ENCODE data around the gene ZNF790. TPM values are rescaled to one million over a fixed set of nuclear protein-coding genes. Genes with fewer than 3 reads are reported as not detected.

The ZNF790 gene
- 7.1 TPM for polyA plus RNA-seq (2013, experiment 1 of 4)
- polyA plus RNA-seq (2013, experiment 2 of 4), result 9.8 TPM
- 5.8 TPM for polyA plus RNA-seq (2013, experiment 3 of 4)
- 6.4 TPM for polyA plus RNA-seq (2013, experiment 4 of 4)

- Histone ChIP-seq H3K4me1 (ENCODE audit: control insufficient read depth, insufficient read depth, low read length) (peaks cover 3% of the 10 kb centered on the region), H3K9me3 (ENCODE audit: control insufficient read depth, low read length) (peaks cover 3% of the 10 kb centered on the region), H3K36me3 (ENCODE audit: control insufficient read depth, insufficient read depth, low read length) (peaks cover 19% of the 10 kb centered on the region), H3K27me3 (ENCODE audit: control insufficient read depth, insufficient read depth, low read length, poor library complexity, severe bottlenecking) (no peaks in the 10 kb centered on the region), H3K27ac (ENCODE audit: insufficient read depth, low read depth, low read length, poor library complexity, severe bottlenecking) (peak within 1 kb of the TSS; percentile 61), H3K4me3 (ENCODE audit: insufficient read depth, low read depth, low read length) (peak within 1 kb of the TSS; percentile 64)
- 1% methylated on average over 56 of the region's 56 CpGs for WGBS, 2 experiments
Measured at GRCh38 chr19:36837906-36838783, at the start of gene ZNF790. Gene ZNF790 (minus strand): TSS chr19:36838387. CDS start chr19:36825619, 12,768 bp downstream.

- 93 to 97% methylated on average over 10 of the region's 10 CpGs for WGBS, 2 experiments
- peaks cover 10% of the 10 kb centered on the region for H3K9me3 ChIP-seq (ENCODE audit: control insufficient read depth, low read length)
- no peak overlapping the region for H3K27ac ChIP-seq (ENCODE audit: insufficient read depth, low read depth, low read length, poor library complexity, severe bottlenecking)
- no peaks in the 10 kb centered on the region for H3K27me3 ChIP-seq (ENCODE audit: control insufficient read depth, insufficient read depth, low read length, poor library complexity, severe bottlenecking)
- H3K36me3 ChIP-seq (ENCODE audit: control insufficient read depth, insufficient read depth, low read length), result peaks cover 20% of the 10 kb centered on the region
- H3K4me3 ChIP-seq (ENCODE audit: insufficient read depth, low read depth, low read length), result no peak overlapping the region
- no peaks in the 10 kb centered on the region for H3K4me1 ChIP-seq (ENCODE audit: control insufficient read depth, insufficient read depth, low read length)
Measured at GRCh38 chr19:36876993-36877938, 39.1 kb upstream of the ZNF790 start.

- Histone ChIP-seq H3K27ac (ENCODE audit: insufficient read depth, low read depth, low read length, poor library complexity, severe bottlenecking) (no peak overlapping the region), H3K4me3 (ENCODE audit: insufficient read depth, low read depth, low read length) (peak overlapping the region; percentile 84), H3K27me3 (ENCODE audit: control insufficient read depth, insufficient read depth, low read length, poor library complexity, severe bottlenecking) (no peaks in the 10 kb centered on the region), H3K36me3 (ENCODE audit: control insufficient read depth, insufficient read depth, low read length) (peaks cover 39% of the 10 kb centered on the region), H3K4me1 (ENCODE audit: control insufficient read depth, insufficient read depth, low read length) (peaks cover 5% of the 10 kb centered on the region), H3K9me3 (ENCODE audit: control insufficient read depth, low read length) (no peaks in the 10 kb centered on the region)
- 89 to 100% methylated on average over 2 to 3 of the region's 3 CpGs for WGBS, 2 experiments
Measured at GRCh38 chr19:36851898-36852297, 13.7 kb upstream of the ZNF790 start.

GRCh38 chr19:36850559-36851442 lies 12.6 kb upstream of the ZNF790 start, which contains the start of gene ZNF345:
Gene ZNF345 (plus strand): TSS chr19:36850876. CDS start chr19:36876831, 25,955 bp downstream.
- Histone ChIP-seq H3K4me3 (ENCODE audit: insufficient read depth, low read depth, low read length) (peak within 1 kb of the TSS; percentile 84), H3K4me1 (ENCODE audit: control insufficient read depth, insufficient read depth, low read length) (peaks cover 5% of the 10 kb centered on the region), H3K27me3 (ENCODE audit: control insufficient read depth, insufficient read depth, low read length, poor library complexity, severe bottlenecking) (no peaks in the 10 kb centered on the region), H3K9me3 (ENCODE audit: control insufficient read depth, low read length) (no peaks in the 10 kb centered on the region), H3K27ac (ENCODE audit: insufficient read depth, low read depth, low read length, poor library complexity, severe bottlenecking) (peak within 1 kb of the TSS; percentile 64), H3K36me3 (ENCODE audit: control insufficient read depth, insufficient read depth, low read length) (peaks cover 29% of the 10 kb centered on the region)
- WGBS, 2 experiments, result 2% methylated on average over 43 of the region's 43 CpGs

GRCh38 chr19:36849701-36850558 lies 11.7 kb upstream of the ZNF790 start:
- H3K4me1 ChIP-seq (ENCODE audit: control insufficient read depth, insufficient read depth, low read length), result peaks cover 5% of the 10 kb centered on the region
- no peaks in the 10 kb centered on the region for H3K9me3 ChIP-seq (ENCODE audit: control insufficient read depth, low read length)
- WGBS, 2 experiments, result 2% methylated on average over 36 of the region's 36 CpGs
- peaks cover 22% of the 10 kb centered on the region for H3K36me3 ChIP-seq (ENCODE audit: control insufficient read depth, insufficient read depth, low read length)
- no peaks in the 10 kb centered on the region for H3K27me3 ChIP-seq (ENCODE audit: control insufficient read depth, insufficient read depth, low read length, poor library complexity, severe bottlenecking)
- H3K4me3 ChIP-seq (ENCODE audit: insufficient read depth, low read depth, low read length), result peak overlapping the region; percentile 84
- H3K27ac ChIP-seq (ENCODE audit: insufficient read depth, low read depth, low read length, poor library complexity, severe bottlenecking), result no peak overlapping the region

- Histone ChIP-seq H3K4me1 (ENCODE audit: control insufficient read depth, insufficient read depth, low read length) (peaks cover 5% of the 10 kb centered on the region), H3K4me3 (ENCODE audit: insufficient read depth, low read depth, low read length) (no peak overlapping the region), H3K27ac (ENCODE audit: insufficient read depth, low read depth, low read length, poor library complexity, severe bottlenecking) (no peak overlapping the region), H3K9me3 (ENCODE audit: control insufficient read depth, low read length) (no peaks in the 10 kb centered on the region), H3K27me3 (ENCODE audit: control insufficient read depth, insufficient read depth, low read length, poor library complexity, severe bottlenecking) (no peaks in the 10 kb centered on the region), H3K36me3 (ENCODE audit: control insufficient read depth, insufficient read depth, low read length) (peaks cover 6% of the 10 kb centered on the region)
- whole genome bisulfite sequencing, 2 experiments, result 81 to 88% methylated on average over 1 of the region's 1 CpG
Measured at GRCh38 chr19:36847968-36848367, 9.8 kb upstream of the ZNF790 start.

- peak overlapping the region; percentile 64 for H3K4me3 ChIP-seq (ENCODE audit: insufficient read depth, low read depth, low read length)
- H3K36me3 ChIP-seq (ENCODE audit: control insufficient read depth, insufficient read depth, low read length), result peaks cover 12% of the 10 kb centered on the region
- peaks cover 3% of the 10 kb centered on the region for H3K9me3 ChIP-seq (ENCODE audit: control insufficient read depth, low read length)
- 55 to 56% methylated on average over 11 of the region's 12 CpGs for WGBS, 2 experiments
- H3K4me1 ChIP-seq (ENCODE audit: control insufficient read depth, insufficient read depth, low read length), result peaks cover 3% of the 10 kb centered on the region
- no peak overlapping the region for H3K27ac ChIP-seq (ENCODE audit: insufficient read depth, low read depth, low read length, poor library complexity, severe bottlenecking)
- H3K27me3 ChIP-seq (ENCODE audit: control insufficient read depth, insufficient read depth, low read length, poor library complexity, severe bottlenecking), result no peaks in the 10 kb centered on the region
Measured at GRCh38 chr19:36838784-36839324, 667 bp upstream of the ZNF790 start.

GRCh38 chr19:36837176-36837905 lies 846 bp downstream of the ZNF790 start:
- Histone ChIP-seq H3K9me3 (ENCODE audit: control insufficient read depth, low read length) (peaks cover 3% of the 10 kb centered on the region), H3K27me3 (ENCODE audit: control insufficient read depth, insufficient read depth, low read length, poor library complexity, severe bottlenecking) (no peaks in the 10 kb centered on the region), H3K4me1 (ENCODE audit: control insufficient read depth, insufficient read depth, low read length) (peaks cover 3% of the 10 kb centered on the region), H3K27ac (ENCODE audit: insufficient read depth, low read depth, low read length, poor library complexity, severe bottlenecking) (no peak overlapping the region), H3K36me3 (ENCODE audit: control insufficient read depth, insufficient read depth, low read length) (peaks cover 23% of the 10 kb centered on the region), H3K4me3 (ENCODE audit: insufficient read depth, low read depth, low read length) (peak overlapping the region; percentile 64)
- WGBS, 2 experiments, result 62 to 63% methylated on average over 8 of the region's 8 CpGs

Measured in ectodermal cell (in vitro differentiated cells).